ENCODE measurements around the gene PLXNA4. TPM values are rescaled to one million over a fixed set of nuclear protein-coding genes. Genes with fewer than 3 reads are reported as not detected.

The PLXNA4 gene
- total RNA-seq, 2 donors from 2014 or later = 2.1 to 8.2 TPM

- intact Hi-C loops (cut with DNase I) = no loop called here
- Histone ChIP-seq H3K9me3 (no peaks in the 10 kb centered on the region), H3K4me3 (no peak overlapping the region), H3K4me1 (no peaks in the 10 kb centered on the region), H3K27me3 (peaks cover 0 to 3% of the 10 kb centered on the region in 2 donors), H3K36me3 (replicated peaks in 1 of 2; ENCODE audit: insufficient read depth in 1 of 2, low read depth in 2 of 2) (no peaks in the 10 kb centered on the region), H3K27ac (no peak overlapping the region)
- WGBS, 2 donors = 61 to 70% methylated on average over 2 of the region's 2 CpGs
- DNase-seq (no peak), ATAC-seq (no peak)
- no peak for TF ChIP-seq CTCF (IDR thresholded peaks at IDR 0.05)
Measured at GRCh38 chr7:132407764-132408163, 168.5 kb downstream of the PLXNA4 start.

GRCh38 chr7:132406039-132406438, 170.2 kb downstream of the PLXNA4 start:
- Histone ChIP-seq H3K36me3 (replicated peaks in 1 of 2; ENCODE audit: insufficient read depth in 1 of 2, low read depth in 2 of 2) (no peaks in the 10 kb centered on the region), H3K27me3 (peaks cover 0 to 3% of the 10 kb centered on the region in 2 donors), H3K4me1 (no peaks in the 10 kb centered on the region), H3K27ac (no peak overlapping the region), H3K9me3 (no peaks in the 10 kb centered on the region), H3K4me3 (no peak overlapping the region)
- ATAC-seq (no peak), DNase-seq (no peak)
- intact Hi-C loops (cut with DNase I) = no loop called here
- 92 to 97% methylated on average over 4 of the region's 4 CpGs for WGBS, 2 donors
- TF ChIP-seq CTCF (IDR thresholded peaks at IDR 0.05) (no peak), POLR2A (IDR thresholded peaks at IDR 0.05) (no peak)

GRCh38 chr7:132404261-132404660, 172.0 kb downstream of the PLXNA4 start:
- Histone ChIP-seq H3K9me3 (no peaks in the 10 kb centered on the region), H3K36me3 (replicated peaks in 1 of 2; ENCODE audit: insufficient read depth in 1 of 2, low read depth in 2 of 2) (no peaks in the 10 kb centered on the region), H3K27me3 (no peaks in the 10 kb centered on the region), H3K4me3 (no peak overlapping the region), H3K27ac (no peak overlapping the region), H3K4me1 (no peaks in the 10 kb centered on the region)
- ATAC-seq (no peak), DNase-seq (no peak)
- intact Hi-C loops (cut with DNase I) = no loop called here
- no peak for TF ChIP-seq POLR2A (IDR thresholded peaks at IDR 0.05)
- 65% methylated on average over 3 of the region's 3 CpGs; no CpG with 5 or more reads in 1 of the 2 donors for WGBS, 2 donors

GRCh38 chr7:132403465-132404110, 172.7 kb downstream of the PLXNA4 start:
- DNase-seq = no peak
- WGBS, 2 donors = 55 to 65% methylated on average over 11 of the region's 11 CpGs
- H3K27ac ChIP-seq = no peak overlapping the region
- no peaks in the 10 kb centered on the region for H3K27me3 ChIP-seq
- H3K36me3 ChIP-seq (replicated peaks in 1 of 2; ENCODE audit: insufficient read depth in 1 of 2, low read depth in 2 of 2) = no peaks in the 10 kb centered on the region
- H3K4me3 ChIP-seq = no peak overlapping the region
- no peaks in the 10 kb centered on the region for H3K9me3 ChIP-seq
- intact Hi-C loops (cut with DNase I) = no loop called here
- ATAC-seq = no peak
- TF ChIP-seq CTCF (IDR thresholded peaks at IDR 0.05) (no peak), POLR2A (IDR thresholded peaks at IDR 0.05) (no peak)
- no peaks in the 10 kb centered on the region for H3K4me1 ChIP-seq

- peak; percentile 44 for ATAC-seq
- TF ChIP-seq POLR2A (IDR thresholded peaks at IDR 0.05) = no peak
- WGBS, 2 donors = 54 to 64% methylated on average over 5 to 8 of the region's 8 CpGs
- intact Hi-C loops (cut with DNase I) = no loop called here
- H3K9me3 ChIP-seq = no peaks in the 10 kb centered on the region
- no peak overlapping the region for H3K4me3 ChIP-seq
- no peaks in the 10 kb centered on the region for H3K27me3 ChIP-seq
- no peak for DNase-seq
- H3K36me3 ChIP-seq (replicated peaks in 1 of 2; ENCODE audit: insufficient read depth in 1 of 2, low read depth in 2 of 2) = no peaks in the 10 kb centered on the region
- H3K27ac ChIP-seq = no peak overlapping the region
- H3K4me1 ChIP-seq = no peaks in the 10 kb centered on the region
Measured at GRCh38 chr7:132402751-132403245, 173.5 kb downstream of the PLXNA4 start.

- WGBS, 2 donors = 76 to 81% methylated on average over 5 of the region's 5 CpGs
- H3K27ac ChIP-seq = no peak overlapping the region
Measured at GRCh38 chr7:132402096-132402495, 174.2 kb downstream of the PLXNA4 start.

More at GRCh38 chr7:132402096-132402495, 174.2 kb downstream of the PLXNA4 start:
- Histone ChIP-seq H3K4me1 (no peaks in the 10 kb centered on the region), H3K27me3 (no peaks in the 10 kb centered on the region), H3K9me3 (no peaks in the 10 kb centered on the region), H3K4me3 (no peak overlapping the region), H3K36me3 (replicated peaks in 1 of 2; ENCODE audit: insufficient read depth in 1 of 2, low read depth in 2 of 2) (no peaks in the 10 kb centered on the region)
- ATAC-seq = no peak
- intact Hi-C loops (cut with DNase I) = no loop called here
- no peak for DNase-seq
- TF ChIP-seq CTCF (IDR thresholded peaks at IDR 0.05) (no peak), POLR2A (IDR thresholded peaks at IDR 0.05) (no peak)

Measured in body of pancreas (tissue), 4 donors.